Activated gamma-delta T cell (primary cell): ENCODE data around the gene CD248.

ENCODE experiments used
- DNase-seq: peaks from one replicate; lab custom pipeline; 2025; lab: John Stamatoyannopoulos, UW

The CD248 gene

GRCh38 chr11:66341502-66342126 is 24.8 kb upstream of the CD248 start:
- DNase-seq = no peak

- no peak for DNase-seq
Measured at GRCh38 chr11:66340596-66341501, 24.0 kb upstream of the CD248 start.

GRCh38 chr11:66339686-66340483 is 23.0 kb upstream of the CD248 start:
- no peak for DNase-seq

- no peak for DNase-seq
Measured at GRCh38 chr11:66339162-66339675, 22.4 kb upstream of the CD248 start.

GRCh38 chr11:66338276-66339161 is 21.7 kb upstream of the CD248 start:
- no peak for DNase-seq

GRCh38 chr11:66337103-66337899 is 20.5 kb upstream of the CD248 start:
- DNase-seq = no peak

GRCh38 chr11:66336234-66337102 is 19.6 kb upstream of the CD248 start, which contains the start of gene RIN1:
TSS of gene RIN1 (minus strand) at chr11:66336434. CDS start at chr11:66336402, 32 bp downstream.
- no peak for DNase-seq

- DNase-seq = no peak
Measured at GRCh38 chr11:66335531-66336233, 18.8 kb upstream of the CD248 start.

- DNase-seq = no peak
Measured at GRCh38 chr11:66334605-66335442, 18.0 kb upstream of the CD248 start.

- no peak for DNase-seq
Measured at GRCh38 chr11:66333896-66334604, 17.2 kb upstream of the CD248 start.

- no peak for DNase-seq
Measured at GRCh38 chr11:66333220-66333877, 16.5 kb upstream of the CD248 start.

- DNase-seq = no peak
Measured at GRCh38 chr11:66332371-66333219, 15.8 kb upstream of the CD248 start.

GRCh38 chr11:66331542-66332370 is 14.9 kb upstream of the CD248 start:
- DNase-seq = no peak

GRCh38 chr11:66330931-66331330 is 14.1 kb upstream of the CD248 start:
- DNase-seq = no peak
